ENCODE results near the gene RO60. TPM values are rescaled to one million over a fixed set of nuclear protein-coding genes. Genes with fewer than 3 reads are reported as not detected.
"Not testable (repeated sequence)": the region's sequence is repeated elsewhere in the genome, so short reads cannot be mapped to it uniquely, and the experiment has no call there.

RO60 gene
- total RNA-seq (2014; rRNA removed; shearing (Covaris generic)): 136 and 193 TPM in 2 replicates

DNA sequence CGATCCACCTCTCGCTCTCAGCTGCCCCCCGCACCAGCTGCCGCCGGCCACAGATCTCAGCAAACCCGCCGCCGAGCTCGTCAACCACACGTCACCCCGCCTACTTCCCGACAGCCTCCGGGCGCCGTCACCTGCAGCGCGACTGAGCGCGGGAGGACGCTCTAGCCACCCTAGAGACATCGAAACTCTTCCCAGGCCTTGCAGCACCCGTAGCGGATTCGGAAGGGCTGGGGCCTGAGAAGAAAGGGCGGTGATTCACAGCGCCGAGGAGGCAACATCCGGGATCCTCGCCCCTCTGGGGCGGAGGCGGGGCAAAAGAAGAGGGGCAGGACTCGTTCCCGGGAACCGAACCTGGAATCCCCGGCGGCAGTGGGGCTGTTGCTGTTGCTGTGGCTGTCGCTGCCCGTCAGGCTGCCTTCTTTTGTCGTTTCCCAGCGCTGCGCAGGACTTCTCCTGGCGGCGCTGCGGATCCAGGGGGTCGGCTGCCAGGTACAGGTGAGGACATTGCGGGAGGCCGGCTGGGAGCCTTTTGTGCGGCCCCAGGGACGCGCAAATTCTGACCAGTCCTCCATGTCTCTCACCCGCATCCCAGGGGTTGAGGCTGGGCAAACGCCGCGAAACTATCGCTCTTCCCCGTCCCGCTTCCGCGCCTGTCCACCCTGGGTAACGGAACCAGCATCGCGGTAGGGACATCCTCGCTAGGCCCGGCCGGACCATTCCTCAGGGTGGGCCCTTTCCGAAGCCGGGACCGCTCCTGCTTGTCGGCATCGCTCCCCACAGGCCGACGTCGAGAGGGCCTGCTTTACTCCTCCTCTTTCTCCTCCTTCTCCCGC, at the start of gene RO60, which contains the start of gene UCHL5:
TSS of gene RO60 (plus strand) at position 331 of the 833 bp plus-strand sequence. CDS start 9,443 bp downstream, outside the sequence.
TSS of gene UCHL5 (minus strand) at position 79 of the 833 bp plus-strand sequence. CDS start 100 bp downstream, outside the sequence.
- H3K27me3 ChIP-seq (ENCODE audit: control insufficient read depth, insufficient read depth, low read length): no peaks in the 10 kb centered on the region
- no peaks in the 10 kb centered on the region for H3K36me3 ChIP-seq (replicated peaks; ENCODE audit: control insufficient read depth, insufficient read depth, low read length)
- H3K4me3 ChIP-seq (ENCODE audit: insufficient read depth, low read depth, low read length): peak within 1 kb of the TSS; percentile 100
- DNase-seq: peak; percentile 90

- Histone ChIP-seq H3K36me3 (replicated peaks; ENCODE audit: control insufficient read depth, insufficient read depth, low read length) (no peaks in the 10 kb centered on the region), H3K4me3 (ENCODE audit: insufficient read depth, low read depth, low read length) (no peak overlapping the region), H3K27me3 (ENCODE audit: control insufficient read depth, insufficient read depth, low read length) (no peaks in the 10 kb centered on the region)
- no peak for DNase-seq
These were observed 48.0 kb upstream of the RO60 start for GRCh38 chr1:193011406-193011805.

DNA sequence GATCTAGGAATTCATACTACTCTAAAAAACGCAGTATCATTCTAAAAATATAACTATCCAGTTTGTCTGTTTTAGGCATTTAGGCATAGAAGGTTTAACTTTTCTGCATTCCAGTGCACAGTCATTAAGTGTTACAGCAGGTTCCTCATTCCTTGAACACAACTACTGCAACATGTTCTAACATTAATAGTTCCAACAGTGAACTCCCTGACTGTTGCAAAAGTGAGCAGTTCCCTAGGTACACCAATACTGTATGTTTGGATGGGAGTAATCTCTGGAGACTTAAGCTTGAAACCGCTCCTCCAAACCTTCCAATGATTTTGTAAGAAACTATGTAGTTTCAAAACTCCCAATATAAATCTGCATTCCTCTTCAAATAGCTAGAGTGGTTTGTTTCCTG, 46.4 kb upstream of the RO60 start:
- Histone ChIP-seq H3K4me3 (ENCODE audit: insufficient read depth, low read depth, low read length) (no peak overlapping the region), H3K36me3 (replicated peaks; ENCODE audit: control insufficient read depth, insufficient read depth, low read length) (no peaks in the 10 kb centered on the region), H3K27me3 (ENCODE audit: control insufficient read depth, insufficient read depth, low read length) (no peaks in the 10 kb centered on the region)
- no peak for DNase-seq

DNA sequence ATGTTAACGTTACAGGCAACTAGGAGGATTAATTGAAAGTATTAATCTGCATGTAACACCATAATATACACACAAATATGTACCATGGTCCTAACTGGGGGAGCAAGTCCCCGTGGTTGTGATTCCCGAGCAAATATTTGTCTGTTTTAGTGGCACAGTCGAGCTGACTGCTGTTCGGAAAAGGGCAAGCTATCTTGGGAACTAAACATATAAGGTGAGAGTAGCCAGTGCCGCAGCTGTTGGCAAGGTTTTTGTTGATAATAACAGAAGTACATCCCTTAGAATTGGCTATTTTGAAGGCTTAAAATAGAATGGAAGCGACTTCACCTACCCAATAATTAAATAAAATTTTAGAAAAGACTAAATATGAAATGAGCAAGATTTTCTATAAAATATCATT, 45.7 kb upstream of the RO60 start:
- no peaks in the 10 kb centered on the region for H3K27me3 ChIP-seq (ENCODE audit: control insufficient read depth, insufficient read depth, low read length)
- no peaks in the 10 kb centered on the region for H3K36me3 ChIP-seq (replicated peaks; ENCODE audit: control insufficient read depth, insufficient read depth, low read length)
- no peak overlapping the region for H3K4me3 ChIP-seq (ENCODE audit: insufficient read depth, low read depth, low read length)
- DNase-seq: no peak

- Histone ChIP-seq H3K36me3 (replicated peaks; ENCODE audit: control insufficient read depth, insufficient read depth, low read length) (no peaks in the 10 kb centered on the region), H3K4me3 (ENCODE audit: insufficient read depth, low read depth, low read length) (no peak overlapping the region), H3K27me3 (ENCODE audit: control insufficient read depth, insufficient read depth, low read length) (no peaks in the 10 kb centered on the region)
- no peak for DNase-seq
These were observed 45.0 kb upstream of the RO60 start for GRCh38 chr1:193014400-193014799.

- no peaks in the 10 kb centered on the region for H3K36me3 ChIP-seq (replicated peaks; ENCODE audit: control insufficient read depth, insufficient read depth, low read length)
- DNase-seq: no peak
- H3K4me3 ChIP-seq (ENCODE audit: insufficient read depth, low read depth, low read length): no peak overlapping the region
- H3K27me3 ChIP-seq (ENCODE audit: control insufficient read depth, insufficient read depth, low read length): no peaks in the 10 kb centered on the region
These were observed 42.6 kb upstream of the RO60 start for GRCh38 chr1:193016788-193017187.

GRCh38 chr1:193019442-193020026, 39.9 kb upstream of the RO60 start:
- no peaks in the 10 kb centered on the region for H3K27me3 ChIP-seq (ENCODE audit: control insufficient read depth, insufficient read depth, low read length)
- no peak overlapping the region for H3K4me3 ChIP-seq (ENCODE audit: insufficient read depth, low read depth, low read length)
- no peaks in the 10 kb centered on the region for H3K36me3 ChIP-seq (replicated peaks; ENCODE audit: control insufficient read depth, insufficient read depth, low read length)
- no peak for DNase-seq

- no peak for DNase-seq
- no peak overlapping the region for H3K4me3 ChIP-seq (ENCODE audit: insufficient read depth, low read depth, low read length)
- no peaks in the 10 kb centered on the region; the same call in 1 of the 2 replicates for H3K36me3 ChIP-seq (replicated peaks; ENCODE audit: control insufficient read depth, insufficient read depth, low read length)
- no peaks in the 10 kb centered on the region for H3K27me3 ChIP-seq (ENCODE audit: control insufficient read depth, insufficient read depth, low read length)
These were observed 34.2 kb upstream of the RO60 start for GRCh38 chr1:193025218-193025617.

- Histone ChIP-seq H3K36me3 (replicated peaks; ENCODE audit: control insufficient read depth, insufficient read depth, low read length) (no peaks in the 10 kb centered on the region; the same call in 1 of the 2 replicates), H3K27me3 (ENCODE audit: control insufficient read depth, insufficient read depth, low read length) (no peaks in the 10 kb centered on the region), H3K4me3 (ENCODE audit: insufficient read depth, low read depth, low read length) (no peak overlapping the region)
- DNase-seq: no peak
These were observed 29.1 kb upstream of the RO60 start for GRCh38 chr1:193030280-193030679.

GRCh38 chr1:193031431-193031830, 28.0 kb upstream of the RO60 start:
- DNase-seq: no peak
- no peaks in the 10 kb centered on the region; the same call in 1 of the 2 replicates for H3K36me3 ChIP-seq (replicated peaks; ENCODE audit: control insufficient read depth, insufficient read depth, low read length)
- no peaks in the 10 kb centered on the region for H3K27me3 ChIP-seq (ENCODE audit: control insufficient read depth, insufficient read depth, low read length)
- H3K4me3 ChIP-seq (ENCODE audit: insufficient read depth, low read depth, low read length): no peak overlapping the region

DNA sequence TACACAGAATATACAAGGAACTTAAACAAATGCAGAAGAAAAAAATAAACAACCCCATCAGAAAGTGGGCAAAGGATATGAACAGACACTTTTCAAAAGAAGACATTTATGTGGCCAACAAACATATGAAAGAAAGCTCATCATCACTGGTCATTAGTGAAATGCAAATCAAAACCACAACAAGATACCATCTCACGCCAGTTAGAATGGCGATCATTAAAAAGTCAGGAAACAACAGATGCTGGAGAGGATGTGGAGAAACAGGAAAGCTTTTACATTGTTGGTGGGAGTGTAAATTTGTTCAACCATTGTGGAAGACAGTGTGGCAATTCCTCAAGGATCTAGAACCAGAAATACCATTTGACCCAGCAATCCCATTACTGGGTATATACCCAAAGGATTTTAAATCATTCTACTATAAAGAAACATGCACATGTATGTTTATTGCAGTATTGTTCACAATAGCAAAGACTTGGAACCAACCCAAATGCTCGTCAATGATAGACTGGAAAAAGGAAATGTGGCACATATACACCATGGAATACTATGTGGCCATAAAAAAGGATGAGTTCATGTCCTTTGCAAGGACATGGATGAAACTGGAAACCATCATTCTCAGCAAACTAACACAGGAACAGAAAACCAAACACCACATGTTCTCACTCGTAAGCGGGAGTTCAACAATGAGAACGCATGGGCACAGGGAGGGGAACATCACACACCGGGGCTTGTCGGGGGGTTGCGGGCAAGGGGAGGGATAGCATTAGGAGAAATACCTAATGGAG, 26.6 kb upstream of the RO60 start:
- H3K36me3 ChIP-seq (replicated peaks; ENCODE audit: control insufficient read depth, insufficient read depth, low read length); H3K4me3 ChIP-seq (ENCODE audit: insufficient read depth, low read depth, low read length); DNase-seq; H3K27me3 ChIP-seq (ENCODE audit: control insufficient read depth, insufficient read depth, low read length): not testable (repeated sequence)

DNA sequence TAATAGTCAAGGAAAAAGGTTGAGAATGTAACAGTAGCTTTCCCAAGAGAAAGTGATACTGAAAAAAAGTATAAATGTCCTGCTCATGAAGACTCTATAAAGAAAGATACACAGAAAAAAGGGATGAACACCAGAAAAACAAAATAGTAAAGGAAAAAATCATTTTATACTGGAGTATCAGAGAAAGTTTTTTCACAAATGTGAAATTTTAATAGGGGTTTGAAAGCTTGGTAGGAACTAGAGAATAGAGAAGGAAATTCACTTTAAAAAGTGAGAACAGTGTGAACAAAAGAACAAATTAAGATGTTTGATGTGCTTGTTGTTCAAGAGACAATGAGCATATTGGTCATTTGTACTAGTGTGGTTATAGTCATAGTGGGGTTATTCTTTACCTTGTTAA, 25.8 kb upstream of the RO60 start:
- DNase-seq: no peak
- Histone ChIP-seq H3K4me3 (ENCODE audit: insufficient read depth, low read depth, low read length) (no peak overlapping the region), H3K36me3 (replicated peaks; ENCODE audit: control insufficient read depth, insufficient read depth, low read length) (no peaks in the 10 kb centered on the region; the same call in 1 of the 2 replicates), H3K27me3 (ENCODE audit: control insufficient read depth, insufficient read depth, low read length) (no peaks in the 10 kb centered on the region)

DNA sequence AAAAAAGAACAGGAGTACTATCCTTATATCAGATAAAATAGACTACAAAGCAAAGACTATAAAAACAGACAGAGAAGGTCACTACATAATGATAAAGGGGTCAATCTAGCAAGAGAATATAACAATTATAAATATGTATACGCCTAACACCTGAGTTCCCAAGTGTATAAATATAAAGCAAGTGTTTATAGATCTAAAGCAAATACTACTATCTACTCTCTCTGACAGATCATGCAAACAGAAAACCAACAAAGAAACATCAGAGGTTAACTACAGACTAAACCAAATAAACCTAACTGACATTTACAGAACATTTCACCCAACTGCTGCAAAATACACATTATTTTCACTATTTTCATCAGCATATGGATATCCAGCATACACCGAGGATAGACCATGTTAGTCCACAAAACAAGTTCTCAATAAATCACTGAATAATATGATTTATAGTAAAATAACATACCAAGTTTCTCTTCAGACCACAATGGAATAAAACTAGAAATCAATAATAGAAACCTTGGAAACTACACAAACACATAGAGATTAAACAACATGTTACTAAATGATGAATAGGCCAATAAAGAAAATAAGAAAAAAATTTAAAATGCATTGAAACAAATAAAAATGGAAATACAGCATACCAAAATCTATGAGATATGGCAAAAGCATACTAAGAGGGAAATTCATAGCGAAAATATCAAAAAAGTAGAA, 22.9 kb upstream of the RO60 start:
- H3K36me3 ChIP-seq (replicated peaks; ENCODE audit: control insufficient read depth, insufficient read depth, low read length): no peaks in the 10 kb centered on the region
- no peak for DNase-seq
- no peak overlapping the region for H3K4me3 ChIP-seq (ENCODE audit: insufficient read depth, low read depth, low read length)
- no peaks in the 10 kb centered on the region for H3K27me3 ChIP-seq (ENCODE audit: control insufficient read depth, insufficient read depth, low read length)

DNA sequence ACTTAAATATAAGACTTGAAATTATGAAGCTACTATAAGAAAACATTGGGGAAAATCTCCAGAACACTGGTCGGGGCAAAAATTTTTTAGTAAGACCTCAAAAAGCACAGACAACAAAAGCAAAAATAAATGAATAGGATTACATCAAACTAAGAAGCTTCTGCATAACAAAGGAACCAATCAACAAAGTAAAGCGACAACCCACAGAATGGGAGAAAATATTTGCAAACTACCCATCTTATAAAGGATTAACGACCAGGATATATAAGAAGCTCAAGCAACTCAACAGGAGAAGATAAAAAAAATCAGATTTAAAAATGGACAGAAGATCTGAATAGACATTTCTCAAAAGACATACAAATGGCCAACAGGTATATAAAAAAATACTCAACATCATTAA, 19.4 kb upstream of the RO60 start:
- Histone ChIP-seq H3K4me3 (ENCODE audit: insufficient read depth, low read depth, low read length) (no peak overlapping the region), H3K27me3 (ENCODE audit: control insufficient read depth, insufficient read depth, low read length) (no peaks in the 10 kb centered on the region), H3K36me3 (replicated peaks; ENCODE audit: control insufficient read depth, insufficient read depth, low read length) (peaks cover 3% of the 10 kb centered on the region)
- DNase-seq: no peak
